ENCODE results near the gene UBXN10. TPM values are rescaled to one million over a fixed set of nuclear protein-coding genes. Genes with fewer than 3 reads are reported as not detected.

UBXN10 gene
- total and polyA plus RNA-seq, 11 donors, result 0.14 to 2.6 (median 1.1) TPM

DNA sequence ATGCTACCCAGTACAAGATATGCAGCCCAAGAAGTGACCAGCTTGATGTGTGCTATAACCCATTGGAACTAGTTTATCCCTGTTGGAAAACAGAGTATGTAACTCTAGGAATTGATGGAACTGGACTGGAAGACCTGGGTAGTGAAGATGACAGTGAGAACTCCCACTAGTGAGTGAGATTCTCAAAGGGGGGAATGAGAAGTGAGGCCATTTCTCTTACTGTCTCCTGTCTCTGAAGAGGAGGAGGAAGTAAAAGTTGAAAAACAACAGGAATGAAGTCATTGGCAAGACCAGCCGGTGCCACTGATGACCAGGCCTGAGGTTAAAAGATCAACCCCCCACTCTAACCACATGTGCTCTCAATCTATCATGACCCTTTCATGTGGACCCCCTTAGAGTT lies 25.9 kb upstream of the UBXN10 start:
- H3K27me3 ChIP-seq, result peaks cover 0 to 8% (median 0%) of the 10 kb centered on the region in 9 donors
- no peaks in the 10 kb centered on the region for H3K36me3 ChIP-seq
- DNase-seq (no peak), ATAC-seq (no peak)
- H3K9me3 ChIP-seq, result peaks cover 0 to 37% (median 26%) of the 10 kb centered on the region in 12 donors
- 53 to 87% (median 70%) methylated on average over 1 of the region's 1 CpG for WGBS, 4 donors
- no peak overlapping the region for H3K4me3 ChIP-seq
- H3K27ac ChIP-seq, result no peak overlapping the region
- intact Hi-C loops (cut with DNase I), result loop anchor here in 1 of 10 donors (2.0 kb wide), 1 partner anchor 49 kb away; no protein-coding TSS in a partner anchor
- peaks cover 0 to 13% (median 0%) of the 10 kb centered on the region in 12 donors for H3K4me1 ChIP-seq
- no peak for TF ChIP-seq POLR2A (IDR thresholded peaks at IDR 0.05)
- TF ChIP-seq, protein P1, sequence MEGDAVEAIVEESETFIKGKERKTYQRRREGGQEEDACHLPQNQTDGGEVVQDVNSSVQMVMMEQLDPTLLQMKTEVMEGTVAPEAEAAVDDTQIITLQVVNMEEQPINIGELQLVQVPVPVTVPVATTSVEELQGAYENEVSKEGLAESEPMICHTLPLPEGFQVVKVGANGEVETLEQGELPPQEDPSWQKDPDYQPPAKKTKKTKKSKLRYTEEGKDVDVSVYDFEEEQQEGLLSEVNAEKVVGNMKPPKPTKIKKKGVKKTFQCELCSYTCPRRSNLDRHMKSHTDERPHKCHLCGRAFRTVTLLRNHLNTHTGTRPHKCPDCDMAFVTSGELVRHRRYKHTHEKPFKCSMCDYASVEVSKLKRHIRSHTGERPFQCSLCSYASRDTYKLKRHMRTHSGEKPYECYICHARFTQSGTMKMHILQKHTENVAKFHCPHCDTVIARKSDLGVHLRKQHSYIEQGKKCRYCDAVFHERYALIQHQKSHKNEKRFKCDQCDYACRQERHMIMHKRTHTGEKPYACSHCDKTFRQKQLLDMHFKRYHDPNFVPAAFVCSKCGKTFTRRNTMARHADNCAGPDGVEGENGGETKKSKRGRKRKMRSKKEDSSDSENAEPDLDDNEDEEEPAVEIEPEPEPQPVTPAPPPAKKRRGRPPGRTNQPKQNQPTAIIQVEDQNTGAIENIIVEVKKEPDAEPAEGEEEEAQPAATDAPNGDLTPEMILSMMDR (IDR thresholded peaks at IDR 0.05), result no peak

DNA sequence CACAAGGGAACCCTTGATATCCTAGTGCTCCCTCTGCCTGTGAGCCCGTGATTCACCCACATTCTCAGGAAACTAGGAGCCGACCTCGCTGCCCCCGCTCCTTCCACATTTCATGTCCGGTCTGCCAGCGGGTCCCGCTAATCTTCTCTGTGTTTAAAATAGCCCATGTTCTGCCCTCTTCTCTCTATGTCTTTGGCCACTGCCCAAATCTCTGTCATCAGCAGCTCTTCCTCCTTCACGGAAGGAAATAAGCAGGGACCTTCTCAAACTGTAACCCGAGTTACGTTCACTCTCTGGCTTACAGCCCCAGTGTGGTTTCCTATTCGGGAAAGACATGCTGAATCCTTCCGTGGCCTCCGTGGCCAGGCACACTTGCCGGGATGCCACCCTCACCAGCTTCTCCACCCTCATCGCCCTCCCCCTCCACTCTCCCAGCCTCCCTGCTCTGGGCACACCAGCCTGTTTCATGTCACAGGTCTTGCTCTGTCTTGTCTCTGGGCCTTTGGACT lies 21.1 kb upstream of the UBXN10 start:
- H3K27ac ChIP-seq, result peak overlapping the region in 4 of 12 donors; percentile 14 to 47 (median 30)
- DNase-seq (peak; percentile 30 to 77 (median 58)), ATAC-seq (peak; percentile 47 to 78 (median 68))
- no peaks in the 10 kb centered on the region for H3K36me3 ChIP-seq
- H3K4me1 ChIP-seq, result peaks cover 0 to 19% (median 0%) of the 10 kb centered on the region in 12 donors
- intact Hi-C loops (cut with DNase I), result no loop called here
- 18 to 45% (median 22%) methylated on average over 15 of the region's 15 CpGs for WGBS, 4 donors
- H3K4me3 ChIP-seq, result peak overlapping the region in 1 of 12 donors; percentile 9
- H3K9me3 ChIP-seq, result peaks cover 0 to 22% (median 18%) of the 10 kb centered on the region in 12 donors
- TF ChIP-seq, protein P1 (IDR thresholded peaks at IDR 0.05), result peak in 2 of 12 donors; percentile 17 to 30
- no peak for TF ChIP-seq POLR2A (IDR thresholded peaks at IDR 0.05)
- peaks cover 0 to 23% (median 0%) of the 10 kb centered on the region in 9 donors for H3K27me3 ChIP-seq

DNA sequence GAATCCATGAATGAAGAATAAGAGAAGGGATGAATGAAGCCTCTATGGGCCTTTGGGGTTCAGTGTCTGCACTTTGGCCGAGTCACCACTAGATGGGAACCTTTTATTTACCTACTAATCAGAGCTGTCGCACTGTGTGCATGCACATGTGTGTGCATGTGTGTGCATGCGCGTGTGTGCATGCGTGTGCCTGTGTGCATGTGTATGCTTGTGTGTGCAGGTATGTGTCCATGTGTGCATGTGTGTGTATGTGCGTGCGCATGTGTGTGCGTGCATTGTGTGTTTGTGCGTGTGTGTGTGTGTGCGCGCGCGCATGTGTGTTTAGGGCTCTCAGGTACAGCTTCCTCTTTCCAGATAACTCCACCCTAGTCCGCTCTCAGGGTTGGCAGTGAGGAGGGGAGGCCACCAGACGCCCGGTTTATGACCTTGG lies 20.4 kb upstream of the UBXN10 start:
- H3K4me1 ChIP-seq, result peaks cover 0 to 19% (median 0%) of the 10 kb centered on the region in 12 donors
- ATAC-seq (peak in 1 of 4 donors; percentile 17), DNase-seq (peak in 1 of 5 donors; percentile 20)
- no peaks in the 10 kb centered on the region for H3K36me3 ChIP-seq
- TF ChIP-seq, protein P1 (IDR thresholded peaks at IDR 0.05), result peak in 5 of 12 donors; percentile 15 to 23 (median 19)
- no peak for TF ChIP-seq POLR2A (IDR thresholded peaks at IDR 0.05)
- peaks cover 0 to 23% (median 0%) of the 10 kb centered on the region in 9 donors for H3K27me3 ChIP-seq
- H3K9me3 ChIP-seq, result peaks cover 0 to 14% (median 11%) of the 10 kb centered on the region in 12 donors
- H3K27ac ChIP-seq, result peak overlapping the region in 1 of 12 donors; percentile 69
- WGBS, 4 donors, result 90 to 92% (median 91%) methylated on average over 16 of the region's 16 CpGs
- intact Hi-C loops (cut with DNase I), result no loop called here
- no peak overlapping the region for H3K4me3 ChIP-seq

DNA sequence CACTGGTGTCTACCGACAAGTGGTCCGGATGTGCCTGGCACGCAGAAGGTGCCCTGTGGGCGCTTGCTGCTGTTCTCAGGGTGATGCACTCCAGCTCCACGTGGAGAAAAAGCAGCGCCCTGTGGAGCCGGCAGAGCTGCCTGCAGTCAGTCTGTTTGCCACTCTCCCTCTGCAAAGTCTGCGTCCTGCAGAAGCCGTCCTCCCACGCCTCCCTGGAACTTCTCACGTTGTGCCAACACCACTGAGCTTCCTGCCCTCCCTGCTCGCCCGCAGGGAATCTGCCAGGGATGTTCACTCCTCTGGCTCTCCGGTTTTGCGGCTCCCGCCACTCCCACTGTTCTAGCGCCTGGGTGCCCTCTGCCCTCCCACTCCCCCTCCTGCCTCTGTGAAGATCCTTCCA lies 19.8 kb upstream of the UBXN10 start:
- peak overlapping the region in 1 of 12 donors; percentile 69 for H3K27ac ChIP-seq
- intact Hi-C loops (cut with DNase I), result no loop called here
- H3K9me3 ChIP-seq, result peaks cover 0 to 9% (median 5%) of the 10 kb centered on the region in 12 donors
- no peak overlapping the region for H3K4me3 ChIP-seq
- TF ChIP-seq POLR2A (IDR thresholded peaks at IDR 0.05), result no peak
- TF ChIP-seq, protein P1 (IDR thresholded peaks at IDR 0.05), result no peak
- peak in 1 of 5 donors; percentile 54 for DNase-seq
- peaks cover 0 to 19% (median 0%) of the 10 kb centered on the region in 12 donors for H3K4me1 ChIP-seq
- H3K36me3 ChIP-seq, result no peaks in the 10 kb centered on the region
- peaks cover 0 to 23% (median 0%) of the 10 kb centered on the region in 9 donors for H3K27me3 ChIP-seq
- no peak for ATAC-seq
- 58 to 69% (median 58%) methylated on average over 17 of the region's 17 CpGs for WGBS, 4 donors
